Pancreas (tissue), 10 donors: ENCODE results near the gene ABLIM2. TPM values are rescaled to one million over a fixed set of nuclear protein-coding genes. Genes with fewer than 3 reads are reported as not detected.

ENCODE experiments used
- ATAC-seq, 4 donors: fragments of 200-7000 bp; cut with Tn5 transposase; one replicate each; pipeline versions ENCODE4 v1.8.0 to v1.9.1; 2020; ENCODE audit warnings: mild to moderate bottlenecking in 4 of 4, moderate library complexity in 4 of 4
- DNase-seq, 6 donors: peaks; one replicate each; pipeline ENCODE4 v3.0.0-alpha.2; 2020
- FAIRE-seq: peaks from 2 replicates; lab custom pipeline; 2012; peaks lifted over from hg19 to GRCh38; lab: Jason Lieb, UNC
- H3K27ac ChIP-seq, 4 donors: fragments of 200-600 bp; sonication (generic); 1 replicate in 3 of 4; 2 replicates in 1 of 4; pipeline versions ENCODE4 v1.5.0 to v1.8.0; 2020
- H3K27me3 ChIP-seq, 4 donors: fragments of 200-600 bp; one replicate each; pipeline ENCODE4 v1.8.0; 2021
- H3K36me3 ChIP-seq, 3 donors: fragments of 200-600 bp; sonication (generic) in 1 of 3; one replicate each; pipeline versions ENCODE4 v1.5.0 to v1.8.0; 2020 to 2021
- H3K4me1 ChIP-seq, 3 donors: fragments of 200-600 bp; one replicate each; pipeline ENCODE4 v1.8.0; 2021
- H3K4me3 ChIP-seq, 4 donors: fragments of 200-600 bp; sonication (generic) in 2 of 4; one replicate each; pipeline versions ENCODE4 v1.5.0 to v1.8.0; 2020 to 2021
- H3K9me3 ChIP-seq, 4 donors: fragments of 200-600 bp; one replicate each; pipeline ENCODE4 v1.8.0; 2021
- WGBS, 2 donors: extraction: QIAGEN DNeasy Blood & Tissue Kit; methylation state at CpG; one replicate each; pipeline ENCODE4 v1.1.7; 2013; 5-methylcytosine and 5-hydroxymethylcytosine counted together
- intact Hi-C, 3 donors: fragments of 100-400 bp; cut with DNase I; formaldehyde crosslinking; loops; one replicate each; pipeline versions ENCODE4 v1.11.1 to v1.14.2; 2022
- polyA plus RNA-seq, 2 donors: library from polyadenylated mRNA; stranded (reverse); fragments of 200-250 nt; gene quantifications; one replicate each; pipeline ENCODE4 v1.2.3, GENCODE V29; 2013
- total RNA-seq, 6 donors: library from RNA; stranded (reverse); fragmentation: NEBNext Ultra II Directional in 4 of 6; extraction: Animal tissue kit (Norgen Biotek cat#: 25700) in 4 of 6; gene quantifications; one replicate each; pipeline versions ENCODE4 v1.2.1 to v1.2.4, GENCODE V29; 2021 to 2023
- TF ChIP-seq, protein P1 (sequence below), 4 donors: fragments of 200-600 bp; sonication (generic) in 3 of 4; IDR thresholded peaks; one replicate each; pipeline versions ENCODE4 v1.5.0 to v1.8.0; 2021; ENCODE audit warnings: antibody characterized with exemption in 4 of 4
- donor health status: healthy with polysubstance abuse.
- donor health status: DM: no; HTN: no; CAD: no; lungs with moderate emphysema.
- donor health status: DM: no; HTN: no; CAD: no.
- donor health status: control.
- donor health status: control.
- donor health status: Bipolar disorder and iron deficiency.
- donor health status: DM: yes; HTN: yes; CAD: no.
- donor health status: DM: no; HTN: no; CAD: no.
- donor health status: DM: no; HTN: no; CAD: no.
- donor health status: DM: yes; HTN: yes; CAD: no.

Gene ABLIM2
- total and polyA plus RNA-seq, 8 donors, result 4.3 to 13.1 (median 6.6) TPM

- intact Hi-C loops, result no loop called here
- Histone ChIP-seq H3K27ac (no peak overlapping the region), H3K9me3 (no peaks in the 10 kb centered on the region), H3K4me3 (no peak overlapping the region), H3K27me3 (no peaks in the 10 kb centered on the region), H3K36me3 (no peaks in the 10 kb centered on the region), H3K4me1 (peaks cover 0 to 2% (median 0%) of the 10 kb centered on the region in 3 donors)
- no peak for FAIRE-seq
- 92 to 94% methylated on average over 8 of the region's 8 CpGs for WGBS, 2 donors
- no peak for ATAC-seq
- TF ChIP-seq, protein P1, sequence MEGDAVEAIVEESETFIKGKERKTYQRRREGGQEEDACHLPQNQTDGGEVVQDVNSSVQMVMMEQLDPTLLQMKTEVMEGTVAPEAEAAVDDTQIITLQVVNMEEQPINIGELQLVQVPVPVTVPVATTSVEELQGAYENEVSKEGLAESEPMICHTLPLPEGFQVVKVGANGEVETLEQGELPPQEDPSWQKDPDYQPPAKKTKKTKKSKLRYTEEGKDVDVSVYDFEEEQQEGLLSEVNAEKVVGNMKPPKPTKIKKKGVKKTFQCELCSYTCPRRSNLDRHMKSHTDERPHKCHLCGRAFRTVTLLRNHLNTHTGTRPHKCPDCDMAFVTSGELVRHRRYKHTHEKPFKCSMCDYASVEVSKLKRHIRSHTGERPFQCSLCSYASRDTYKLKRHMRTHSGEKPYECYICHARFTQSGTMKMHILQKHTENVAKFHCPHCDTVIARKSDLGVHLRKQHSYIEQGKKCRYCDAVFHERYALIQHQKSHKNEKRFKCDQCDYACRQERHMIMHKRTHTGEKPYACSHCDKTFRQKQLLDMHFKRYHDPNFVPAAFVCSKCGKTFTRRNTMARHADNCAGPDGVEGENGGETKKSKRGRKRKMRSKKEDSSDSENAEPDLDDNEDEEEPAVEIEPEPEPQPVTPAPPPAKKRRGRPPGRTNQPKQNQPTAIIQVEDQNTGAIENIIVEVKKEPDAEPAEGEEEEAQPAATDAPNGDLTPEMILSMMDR (IDR thresholded peaks at IDR 0.05), result no peak
- peak in 1 of 6 donors; percentile 15 for DNase-seq
Measured at GRCh38 chr4:7943211-7943610, 215.4 kb downstream of the ABLIM2 start.

- FAIRE-seq (no peak), ATAC-seq (no peak), DNase-seq (peak in 1 of 6 donors; percentile 10)
- no peak overlapping the region for H3K4me3 ChIP-seq
- peaks cover 0 to 5% (median 0%) of the 10 kb centered on the region in 3 donors for H3K4me1 ChIP-seq
- intact Hi-C loops, result no loop called here
- no peak overlapping the region for H3K27ac ChIP-seq
- H3K36me3 ChIP-seq, result no peaks in the 10 kb centered on the region
- H3K9me3 ChIP-seq, result no peaks in the 10 kb centered on the region
- WGBS, 2 donors, result 85 to 93% methylated on average over 4 of the region's 4 CpGs
- H3K27me3 ChIP-seq, result no peaks in the 10 kb centered on the region
- TF ChIP-seq, protein P1 (IDR thresholded peaks at IDR 0.05), result no peak
Measured at GRCh38 chr4:7941965-7942496, 216.6 kb downstream of the ABLIM2 start.

DNA sequence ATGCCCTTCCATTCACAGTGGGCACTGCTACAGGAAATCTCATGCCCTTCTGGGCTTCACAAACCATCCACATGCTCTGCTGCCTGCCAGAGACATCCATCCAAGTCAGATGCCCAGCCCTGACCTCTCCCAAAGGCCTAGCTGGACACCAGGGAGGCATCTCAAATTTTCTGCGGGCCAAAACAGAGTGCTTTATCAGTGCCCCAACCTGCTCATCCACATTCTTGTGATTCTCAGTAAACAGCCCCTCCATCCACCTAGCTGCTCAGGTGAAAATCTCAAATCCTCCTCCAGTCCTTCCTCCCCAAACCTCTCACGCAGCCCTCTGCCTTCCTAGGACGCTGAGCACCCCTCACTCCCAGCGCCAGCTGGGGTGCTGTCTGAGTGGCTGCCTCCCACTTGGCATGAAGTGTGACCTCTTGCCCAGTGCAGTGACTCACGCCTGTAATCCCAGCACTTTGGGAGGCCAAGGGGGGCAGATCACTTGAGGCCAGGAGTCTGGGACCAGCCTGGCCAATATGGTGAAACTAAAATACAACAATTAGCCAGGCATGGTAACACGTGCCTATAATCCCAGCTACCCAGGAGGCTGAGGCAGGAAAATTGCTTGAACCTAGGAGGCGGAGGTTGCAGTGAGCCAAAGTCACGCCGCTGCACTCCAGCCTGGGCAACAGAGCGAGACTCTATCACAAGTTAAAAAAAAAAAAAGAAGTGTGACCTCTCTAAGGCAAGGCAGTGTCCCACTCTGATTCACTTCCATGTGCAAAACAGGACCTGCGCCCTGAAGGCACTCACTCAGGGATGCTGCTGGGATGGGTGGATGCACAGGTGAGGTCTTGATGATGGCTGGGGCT lies 217.3 kb downstream of the ABLIM2 start:
- no peak for ATAC-seq
- TF ChIP-seq, protein P1 (IDR thresholded peaks at IDR 0.05), result no peak
- no peak overlapping the region for H3K4me3 ChIP-seq
- H3K27ac ChIP-seq, result peak overlapping the region in 1 of 4 donors; percentile 19
- no peaks in the 10 kb centered on the region for H3K9me3 ChIP-seq
- H3K36me3 ChIP-seq, result no peaks in the 10 kb centered on the region
- FAIRE-seq, result no peak
- 68 to 73% methylated on average over 11 of the region's 11 CpGs for WGBS, 2 donors
- DNase-seq, result peak in 2 of 6 donors; percentile 26 to 42
- no peaks in the 10 kb centered on the region for H3K27me3 ChIP-seq
- peaks cover 0 to 5% (median 0%) of the 10 kb centered on the region in 3 donors for H3K4me1 ChIP-seq
- intact Hi-C loops, result no loop called here

- Histone ChIP-seq H3K27me3 (no peaks in the 10 kb centered on the region), H3K4me3 (peak within 1 kb of the TSS; percentile 75 to 93 (median 81)), H3K4me1 (peaks cover 0 to 5% (median 0%) of the 10 kb centered on the region in 3 donors), H3K27ac (peak within 1 kb of the TSS; percentile 74 to 89 (median 81)), H3K9me3 (no peaks in the 10 kb centered on the region), H3K36me3 (no peaks in the 10 kb centered on the region)
- DNase-seq (peak; percentile 82 to 96 (median 90)), ATAC-seq (peak; percentile 96 to 98 (median 97)), FAIRE-seq (no peak)
- WGBS, 2 donors, result 1% methylated on average over 75 to 96 of the region's 96 CpGs
- TF ChIP-seq, protein P1 (IDR thresholded peaks at IDR 0.05), result no peak
- intact Hi-C loops, result no loop called here
Measured at GRCh38 chr4:7939377-7940108, 219.1 kb downstream of the ABLIM2 start, which contains the start of gene AFAP1. Gene AFAP1, minus strand, starts transcription at chr4:7939861. Its CDS starts 67,783 bp downstream, at chr4:7872078.
